Renal pelvis (tissue), 4 donors: ENCODE measurements around the gene IRS2. TPM values are rescaled to one million over a fixed set of nuclear protein-coding genes. Genes with fewer than 3 reads are reported as not detected.
"Not testable (repeated sequence)": the region's sequence is repeated elsewhere in the genome, so short reads cannot be mapped to it uniquely, and the experiment has no call there.

Experiments
- DNase-seq: peaks from one replicate; pipeline ENCODE4 v3.0.0-alpha.2; 2013
- polyA plus RNA-seq, 3 donors: library from polyadenylated mRNA; unstranded; fragments of 120-200 nt; gene quantifications; one replicate each; pipeline ENCODE4 v1.2.1, GENCODE V29; 2013; ENCODE audit not compliant: insufficient read length in 3 of 3

The IRS2 gene
- polyA plus RNA-seq, 3 donors: 11.2 to 12.3 (median 12.0) TPM

DNA sequence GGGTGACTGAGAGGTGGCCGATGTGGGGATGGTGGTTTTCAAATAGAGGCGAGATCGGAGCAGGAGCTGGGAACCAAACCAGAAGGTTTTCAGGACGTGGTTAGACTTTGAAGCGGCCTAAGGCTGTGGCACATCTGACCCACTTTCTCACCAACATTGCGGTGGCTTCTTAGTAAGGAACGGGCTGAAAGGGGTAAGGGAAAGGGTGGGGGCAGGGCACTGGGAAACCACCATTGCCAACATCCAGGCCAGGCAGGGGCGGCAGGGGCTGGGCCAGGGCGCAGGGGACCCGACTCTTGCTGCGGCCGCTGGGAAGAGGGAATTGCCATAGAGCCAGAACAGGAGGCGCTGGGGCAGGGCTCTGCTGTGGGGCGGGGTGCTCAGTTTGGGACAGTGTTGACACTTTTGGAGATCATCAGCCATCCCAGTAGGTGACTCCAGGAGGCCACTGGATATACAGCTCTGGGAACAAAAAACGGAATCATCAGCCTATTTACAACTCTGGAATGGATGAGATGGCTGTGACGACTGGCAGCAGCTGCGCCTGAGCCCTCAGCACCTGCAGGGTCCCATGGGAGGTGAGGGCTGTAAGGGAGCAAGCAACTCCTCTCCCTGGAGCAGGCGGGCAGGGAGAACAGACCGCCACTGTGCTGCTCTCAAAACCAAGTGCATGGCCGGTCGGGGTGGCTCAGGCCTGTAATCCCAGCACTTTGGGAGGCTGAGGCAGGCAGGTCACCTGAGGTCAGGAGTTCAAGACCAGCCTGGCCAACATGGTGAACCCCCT lies 52.2 kb downstream of the IRS2 start:
- DNase-seq: no peak

DNA sequence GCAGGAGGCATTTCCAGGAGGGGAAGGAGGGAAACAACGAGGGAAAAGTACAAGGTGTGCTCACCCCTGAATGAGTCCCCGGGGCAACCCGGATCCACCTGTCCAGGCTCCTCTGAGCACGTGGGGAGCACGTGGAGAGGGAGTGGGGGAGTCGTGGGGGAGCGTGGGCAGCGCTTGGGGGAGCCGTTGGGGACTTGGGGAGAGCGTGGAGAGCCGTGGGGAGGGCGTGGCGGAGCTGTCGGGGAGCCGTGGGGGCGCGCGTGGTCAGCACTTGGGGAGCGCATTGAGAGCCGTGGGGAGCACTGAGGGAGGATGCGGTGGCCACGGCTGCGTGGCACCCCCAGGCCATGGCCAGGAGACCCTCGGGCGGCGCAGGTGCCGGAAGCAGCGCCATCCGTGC lies 52.8 kb downstream of the IRS2 start:
- no peak for DNase-seq

DNA sequence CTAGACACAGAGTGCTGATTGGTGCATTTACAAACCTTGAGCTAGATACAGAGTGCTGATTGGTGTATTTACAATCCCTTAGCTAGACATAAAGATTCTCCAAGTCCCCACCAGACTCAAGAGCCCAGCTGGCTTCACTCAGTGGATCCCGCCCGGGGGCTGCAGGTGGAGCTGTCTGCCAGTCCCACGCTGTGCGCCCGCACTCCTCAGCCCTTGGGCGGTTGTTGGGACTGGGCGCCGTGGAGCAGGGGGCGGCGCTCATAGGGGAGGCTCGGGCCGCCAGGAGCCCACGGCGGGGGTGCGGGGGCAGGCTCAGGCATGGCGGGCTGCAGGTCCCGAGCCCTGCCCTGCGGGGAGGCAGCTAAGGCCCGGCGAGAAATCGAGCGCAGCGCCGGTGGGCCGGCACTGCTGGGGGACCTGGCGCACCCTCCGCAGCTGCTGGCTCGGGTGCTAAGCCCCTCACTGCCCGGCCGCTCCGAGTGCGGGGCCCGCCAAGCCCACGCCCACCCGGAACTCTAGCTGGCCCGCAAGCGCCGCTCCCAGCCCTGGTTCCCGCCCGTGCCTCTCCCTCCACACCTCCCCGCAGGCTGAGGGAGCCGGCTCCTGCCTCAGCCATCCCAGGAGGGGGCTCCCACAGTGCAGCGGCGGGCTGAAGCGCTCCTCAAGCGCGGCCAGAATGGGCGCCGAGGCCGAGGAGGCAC lies 53.8 kb downstream of the IRS2 start:
- not testable (repeated sequence) for DNase-seq

DNA sequence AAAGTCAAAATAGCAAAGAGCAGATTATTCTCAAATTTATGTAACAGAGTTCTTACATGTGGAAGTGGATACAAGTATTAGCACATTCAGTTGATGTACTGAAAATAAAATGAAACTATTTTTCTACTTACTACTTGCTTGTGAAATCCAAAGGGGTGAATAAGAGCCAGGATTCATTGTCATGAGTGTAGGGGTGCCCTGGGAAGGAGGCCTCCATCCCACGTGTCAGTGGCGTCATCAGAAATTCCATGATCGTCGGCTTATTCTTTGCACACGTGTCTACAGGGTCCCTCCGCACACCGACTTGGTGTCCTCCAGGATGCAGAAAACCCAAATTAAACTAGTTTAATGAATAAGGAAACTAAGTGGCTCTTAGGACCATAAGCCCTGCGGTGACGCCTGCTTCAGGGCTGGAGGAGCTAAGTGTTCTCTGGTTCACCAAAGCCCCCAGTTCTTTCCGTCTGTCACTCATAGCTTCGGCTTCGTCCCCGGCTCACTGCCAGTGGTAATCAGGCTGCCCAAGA lies 55.5 kb downstream of the IRS2 start:
- no peak for DNase-seq

DNA sequence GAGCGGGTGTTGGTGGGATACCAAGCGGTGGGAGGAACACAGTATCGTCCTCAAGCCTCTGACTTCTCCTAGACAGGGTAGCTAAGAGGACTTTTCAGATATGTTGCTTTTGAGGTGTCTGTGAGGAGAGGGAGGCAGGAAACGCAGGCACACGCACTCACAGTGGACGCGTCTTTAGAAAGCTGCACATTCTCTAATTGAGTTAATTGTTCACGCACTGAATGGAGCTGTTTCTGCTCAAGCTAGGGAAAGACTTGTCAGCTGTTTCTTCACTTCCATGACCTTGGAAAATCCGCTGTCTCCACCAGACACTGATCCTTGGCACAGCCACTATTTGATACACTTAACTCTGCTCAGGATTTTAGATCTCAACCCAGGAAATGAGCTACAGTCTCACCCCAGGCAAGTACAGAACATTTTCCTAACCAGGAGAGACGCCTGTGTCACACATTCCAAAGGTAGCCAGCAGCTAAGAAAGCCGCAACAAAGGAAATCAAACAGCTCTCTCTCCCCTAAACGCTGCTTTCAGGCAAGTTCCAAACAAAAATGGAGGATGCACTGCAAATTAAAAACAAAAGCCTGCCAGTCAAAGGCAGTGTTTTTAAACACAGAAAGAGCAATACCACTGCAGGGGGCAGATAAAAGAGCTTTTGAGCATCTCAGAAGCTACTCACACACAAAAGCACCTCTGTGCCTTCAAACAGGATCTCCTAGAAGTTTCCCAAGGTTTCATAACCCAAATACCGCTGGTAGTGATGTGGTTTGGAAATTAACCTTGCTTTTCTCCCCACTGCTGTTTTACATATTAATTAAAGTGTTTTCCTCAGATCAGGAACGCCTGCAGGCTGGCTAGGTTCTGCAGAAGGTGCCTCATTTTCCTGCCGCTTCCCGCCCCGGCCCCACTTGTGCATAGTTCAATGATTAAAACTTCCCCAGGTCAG lies 57.3 kb downstream of the IRS2 start:
- no peak for DNase-seq

DNA sequence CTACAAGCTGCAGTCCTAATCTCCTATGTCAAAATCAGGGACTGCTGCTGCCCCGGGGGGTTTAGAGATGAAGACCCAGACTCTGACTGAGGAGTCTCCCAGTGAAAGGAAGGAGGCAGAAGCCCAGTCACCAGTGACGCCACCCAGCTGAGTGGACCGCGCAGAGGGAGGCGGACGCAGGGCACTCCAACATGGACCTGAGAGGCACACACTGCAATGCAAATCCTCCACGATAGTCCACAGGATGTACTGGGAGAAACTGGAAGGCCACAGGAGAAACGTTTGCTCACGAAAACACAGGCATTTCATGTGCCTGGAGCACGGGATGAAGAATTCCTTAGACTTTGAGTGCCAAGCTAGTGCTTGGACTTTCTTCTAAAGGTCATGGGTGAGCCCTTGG lies 58.3 kb downstream of the IRS2 start:
- DNase-seq: no peak

DNA sequence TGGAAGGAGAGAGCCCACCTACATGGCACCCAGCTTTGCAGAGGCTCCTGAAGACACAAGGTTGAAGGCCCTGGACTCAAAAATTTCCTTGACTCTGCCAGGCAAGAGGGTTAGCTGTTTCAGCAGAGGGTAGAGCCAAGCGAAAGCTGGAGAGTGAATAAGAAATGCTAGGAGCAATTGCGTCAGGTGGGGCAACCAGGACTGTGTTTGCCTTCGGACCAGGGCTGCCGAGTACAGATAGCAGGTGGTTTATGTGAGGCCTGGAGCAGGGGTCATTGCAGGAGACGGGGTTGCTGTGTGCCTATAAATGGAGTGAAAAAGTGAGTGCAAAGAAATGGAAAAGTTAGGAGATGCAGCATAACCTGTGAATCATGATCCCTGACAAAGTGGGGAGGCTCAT lies 59.1 kb downstream of the IRS2 start:
- no peak for DNase-seq

DNA sequence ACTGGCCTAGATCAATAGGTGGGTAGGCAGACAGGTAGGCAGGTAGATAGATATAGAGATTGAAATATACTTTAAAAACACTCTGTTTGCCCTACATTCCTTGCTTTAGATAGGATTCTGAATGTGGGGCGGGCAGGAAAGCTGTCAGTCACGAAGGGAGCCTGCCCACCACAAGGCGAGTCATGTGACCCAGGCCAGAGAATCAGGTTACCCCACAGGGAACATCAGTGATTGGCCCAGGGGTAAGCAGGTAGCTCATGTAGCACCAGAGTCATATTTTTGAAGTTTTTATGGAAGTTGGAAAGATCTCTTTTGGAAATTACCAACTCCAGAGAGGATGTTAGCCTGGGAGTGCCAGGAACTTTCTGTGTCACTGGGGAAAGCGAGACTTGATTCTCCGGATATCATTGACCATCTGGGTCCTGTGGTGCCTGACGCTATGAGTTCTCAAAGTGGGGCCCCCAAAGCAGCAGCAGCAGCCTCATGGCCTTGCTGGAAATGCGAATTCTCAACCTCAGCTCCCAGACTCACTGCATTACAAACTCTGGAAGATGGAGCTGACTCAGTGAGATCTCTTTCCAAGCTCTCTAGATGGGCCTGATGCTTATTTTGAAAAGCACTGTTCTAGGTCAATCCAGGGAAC lies 60.3 kb downstream of the IRS2 start:
- DNase-seq: no peak

DNA sequence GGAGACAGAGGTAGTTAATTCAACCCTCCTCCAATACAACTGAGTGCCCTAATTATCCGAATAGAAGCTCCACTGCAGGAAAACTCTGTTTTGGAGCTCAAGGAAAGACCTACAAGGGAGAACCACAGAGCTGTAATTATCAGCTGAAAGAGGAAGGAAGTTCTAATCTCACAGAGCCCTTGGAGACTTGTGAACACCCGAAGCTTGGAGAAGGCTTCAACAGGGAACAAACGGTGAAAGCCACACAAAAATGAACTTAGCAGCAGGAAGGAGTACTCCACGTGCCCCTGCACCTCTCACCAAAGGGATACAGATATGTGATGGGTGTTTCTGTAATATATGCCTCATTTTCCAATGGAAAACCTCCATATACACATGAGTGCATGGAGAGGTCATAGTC lies 61.1 kb downstream of the IRS2 start:
- no peak for DNase-seq

DNA sequence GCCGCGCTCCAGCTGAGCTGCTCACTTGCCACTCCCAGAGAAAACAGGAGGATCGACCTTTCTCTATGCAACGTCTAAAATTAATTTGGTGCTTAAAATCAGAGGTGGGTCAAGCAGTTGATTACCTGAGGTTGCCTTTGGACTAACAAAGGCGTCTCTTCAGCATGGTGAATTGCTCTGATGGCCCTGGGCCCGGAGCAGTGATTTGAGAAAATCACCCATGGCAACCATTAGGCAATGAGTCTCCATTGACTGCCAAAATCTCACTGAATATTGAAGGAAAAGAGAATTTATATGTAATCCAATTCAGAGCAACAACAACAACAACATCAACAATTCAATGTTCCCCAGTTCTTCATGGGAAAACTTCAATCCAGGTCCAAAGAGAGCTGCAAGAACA lies 61.8 kb downstream of the IRS2 start:
- no peak for DNase-seq

DNA sequence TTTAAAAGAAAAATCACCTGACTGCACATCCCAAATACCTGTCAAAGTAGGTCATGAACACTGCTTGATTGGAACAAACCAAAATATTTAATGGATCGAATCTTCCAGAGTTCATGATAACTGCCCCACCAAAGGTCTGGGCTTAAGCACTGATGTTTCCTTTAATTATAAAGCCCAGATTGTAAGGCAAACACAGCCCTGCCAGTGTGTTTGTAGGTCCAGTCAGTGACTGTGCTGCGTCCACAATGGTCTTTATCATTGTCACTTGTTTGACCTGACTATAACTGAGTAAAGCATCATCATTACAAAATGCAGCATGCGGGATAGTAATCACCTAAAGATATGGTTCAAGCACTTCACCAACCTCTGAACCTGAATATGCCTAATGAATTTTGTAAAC lies 63.3 kb downstream of the IRS2 start:
- DNase-seq: no peak

DNA sequence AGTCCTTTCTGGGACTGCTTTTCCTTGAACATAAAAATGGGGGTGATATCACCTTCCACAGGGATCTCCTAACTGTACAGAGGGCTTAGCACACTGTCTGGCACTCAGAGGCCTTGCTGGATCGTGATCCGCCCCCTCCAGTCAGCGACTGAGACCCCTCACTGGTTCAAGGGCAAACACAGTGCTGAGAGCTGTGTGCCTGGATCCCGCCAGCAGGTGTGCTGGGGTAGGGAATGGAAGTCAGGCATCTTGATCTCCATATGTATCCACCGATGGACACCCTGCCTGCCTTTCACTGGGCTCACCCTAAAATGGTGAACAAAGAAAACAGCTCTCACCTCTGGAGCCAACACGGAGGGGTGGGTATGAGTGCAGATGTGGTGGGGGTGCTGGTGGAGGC lies 64.3 kb downstream of the IRS2 start:
- DNase-seq: no peak

DNA sequence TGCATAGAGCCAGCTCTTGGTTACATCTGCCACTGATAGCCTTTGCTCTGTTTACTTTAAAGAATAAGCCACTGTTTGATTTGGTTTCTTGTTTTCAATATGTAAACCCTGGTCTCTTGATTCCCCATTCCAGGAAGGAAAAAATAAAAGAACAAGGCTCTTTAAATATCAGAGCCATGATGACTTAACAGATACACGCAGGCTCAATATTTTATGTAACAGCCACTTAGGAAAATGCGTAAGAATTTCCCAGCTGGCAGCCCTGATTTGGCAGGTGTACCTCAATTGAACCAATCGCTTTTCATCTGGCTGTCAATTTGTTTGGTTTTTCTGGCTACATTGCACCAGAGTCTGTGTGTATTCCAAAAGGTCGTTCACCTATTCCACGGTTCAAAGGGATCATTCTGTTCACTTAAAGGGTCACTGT lies 65.6 kb downstream of the IRS2 start:
- no peak for DNase-seq

DNA sequence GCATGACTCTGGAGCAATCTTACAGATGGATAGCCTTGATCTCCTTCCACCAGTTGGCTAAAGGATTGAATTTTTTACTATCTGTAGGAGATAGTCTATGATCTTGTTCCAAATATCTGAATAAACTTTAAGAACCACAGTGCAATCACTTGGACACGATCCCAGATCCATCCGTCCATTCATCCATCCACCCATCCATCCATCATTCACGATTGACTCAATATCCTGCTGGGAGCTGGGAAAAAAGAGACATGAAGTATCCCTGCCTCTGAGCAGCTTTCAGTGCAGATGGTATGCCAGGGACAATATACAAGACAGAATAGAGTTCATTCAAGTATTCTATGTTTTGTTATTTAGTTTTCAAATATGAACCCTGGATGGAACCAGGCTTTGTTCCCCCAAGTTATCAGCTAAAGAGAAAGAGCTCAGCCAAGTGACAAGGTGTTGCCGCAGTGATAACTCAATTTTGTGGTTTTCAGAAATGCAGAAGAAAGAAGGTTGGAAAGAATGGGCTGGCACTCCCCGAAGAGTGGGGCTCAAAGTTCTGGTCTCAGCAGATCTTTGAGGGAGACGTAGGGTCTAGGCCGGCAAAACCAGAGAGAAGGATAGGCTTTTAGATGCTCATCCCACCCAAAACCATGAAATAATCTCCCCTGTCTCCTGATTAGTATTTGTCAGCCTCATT lies 66.3 kb downstream of the IRS2 start:
- DNase-seq: no peak

DNA sequence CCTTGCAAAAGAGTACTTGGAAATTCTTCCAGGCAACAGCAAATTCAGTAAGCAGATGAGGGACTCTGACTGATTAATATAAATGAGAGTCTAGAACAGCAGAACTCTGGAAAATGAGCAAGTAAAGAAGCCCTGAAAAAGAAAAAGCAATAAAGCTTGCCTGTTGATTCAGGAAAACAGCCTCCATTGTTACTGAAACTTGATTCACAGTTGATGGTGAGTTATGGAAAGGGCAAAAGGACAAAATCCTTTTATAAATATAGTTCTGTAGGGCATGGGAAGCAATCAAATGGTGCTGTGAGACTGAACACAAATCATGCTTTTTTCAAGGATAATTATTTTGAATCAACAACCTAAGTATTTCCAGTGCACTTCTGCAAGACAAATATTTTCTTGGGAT lies 67.7 kb downstream of the IRS2 start:
- DNase-seq: no peak

DNA sequence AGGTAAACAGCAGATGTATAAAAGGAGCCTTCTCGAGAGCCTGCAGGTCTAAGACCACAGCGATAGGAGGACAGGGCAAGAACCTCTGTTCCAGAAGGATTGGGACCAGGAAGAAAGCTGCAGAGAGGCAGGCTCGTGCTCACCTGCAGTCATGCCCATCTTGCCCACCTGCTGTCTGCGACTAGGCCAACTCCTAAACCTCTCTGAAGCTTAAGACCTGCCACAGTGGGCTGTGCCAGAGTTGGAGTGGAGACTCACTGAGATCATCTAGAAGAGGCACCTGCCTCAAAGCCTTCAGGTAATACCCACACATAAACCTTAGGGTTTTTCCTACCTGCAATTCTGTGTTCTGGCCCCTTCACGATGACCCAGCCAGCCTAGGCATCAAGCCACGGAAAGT lies 68.7 kb downstream of the IRS2 start:
- DNase-seq: no peak

DNA sequence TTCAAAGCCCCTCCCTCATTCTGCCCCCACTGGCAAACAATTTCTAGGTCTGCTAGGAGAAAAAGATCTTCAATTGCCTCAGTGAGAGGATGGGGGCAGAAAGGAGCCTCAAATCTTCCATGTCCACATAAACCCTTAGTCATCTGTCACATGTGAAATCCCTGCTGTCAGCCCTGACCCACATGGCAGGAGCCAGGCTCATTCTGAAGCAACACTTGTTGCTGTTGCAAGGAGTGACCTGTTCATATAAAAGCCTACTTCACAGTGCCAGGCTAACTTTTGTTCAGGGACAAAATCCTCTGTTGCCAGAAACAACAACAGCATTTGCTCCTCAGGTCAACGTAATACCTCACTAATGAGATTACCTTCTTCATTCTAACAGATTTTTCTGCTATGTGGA lies 70.5 kb downstream of the IRS2 start:
- no peak for DNase-seq

DNA sequence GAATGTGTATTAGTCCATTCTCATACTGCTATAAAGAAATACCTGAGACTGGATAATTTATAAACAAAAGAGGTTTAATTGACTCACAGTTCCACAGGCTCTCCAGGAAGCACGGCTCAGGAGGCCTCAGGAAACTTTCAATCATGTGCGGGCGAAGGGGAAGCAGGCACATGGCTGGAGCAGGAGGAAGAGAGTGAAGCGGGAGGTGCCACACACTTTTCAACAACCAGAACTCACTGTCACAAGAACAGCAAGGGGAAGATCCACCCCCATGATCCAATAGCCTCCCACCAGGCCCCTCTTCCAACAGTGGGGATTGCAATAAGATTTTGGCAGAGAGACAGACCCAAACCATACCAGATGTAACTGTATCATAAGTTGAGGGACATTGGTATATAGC lies 72.7 kb downstream of the IRS2 start:
- no peak for DNase-seq

DNA sequence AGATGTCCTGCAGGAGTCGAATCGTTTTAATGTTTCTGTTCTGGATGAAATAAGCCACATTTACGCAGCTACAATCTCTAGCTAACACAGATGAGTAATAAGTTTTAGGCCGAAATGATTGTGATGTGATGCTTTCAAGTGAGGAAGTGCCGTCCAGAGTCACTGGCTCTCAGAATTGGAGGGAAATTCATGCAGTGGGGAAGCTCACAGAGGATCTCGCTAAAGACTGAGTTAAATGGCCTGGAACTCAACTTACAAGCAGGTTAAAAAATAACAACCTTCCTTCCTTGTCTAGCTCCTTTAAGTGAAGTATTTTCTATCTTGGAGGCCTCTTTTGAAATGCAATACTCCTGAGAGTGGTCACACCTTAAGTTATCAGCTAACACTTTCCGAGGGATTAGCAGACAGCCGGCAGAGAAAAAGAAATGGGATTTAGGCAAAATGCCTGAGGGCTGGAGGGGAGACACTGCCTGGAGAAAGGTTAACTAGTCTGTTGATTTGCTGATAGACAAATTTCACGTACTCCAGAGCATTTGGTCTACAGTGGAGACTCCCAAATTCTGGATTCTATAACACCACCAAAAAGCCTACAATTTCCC lies 74.2 kb downstream of the IRS2 start:
- no peak for DNase-seq

DNA sequence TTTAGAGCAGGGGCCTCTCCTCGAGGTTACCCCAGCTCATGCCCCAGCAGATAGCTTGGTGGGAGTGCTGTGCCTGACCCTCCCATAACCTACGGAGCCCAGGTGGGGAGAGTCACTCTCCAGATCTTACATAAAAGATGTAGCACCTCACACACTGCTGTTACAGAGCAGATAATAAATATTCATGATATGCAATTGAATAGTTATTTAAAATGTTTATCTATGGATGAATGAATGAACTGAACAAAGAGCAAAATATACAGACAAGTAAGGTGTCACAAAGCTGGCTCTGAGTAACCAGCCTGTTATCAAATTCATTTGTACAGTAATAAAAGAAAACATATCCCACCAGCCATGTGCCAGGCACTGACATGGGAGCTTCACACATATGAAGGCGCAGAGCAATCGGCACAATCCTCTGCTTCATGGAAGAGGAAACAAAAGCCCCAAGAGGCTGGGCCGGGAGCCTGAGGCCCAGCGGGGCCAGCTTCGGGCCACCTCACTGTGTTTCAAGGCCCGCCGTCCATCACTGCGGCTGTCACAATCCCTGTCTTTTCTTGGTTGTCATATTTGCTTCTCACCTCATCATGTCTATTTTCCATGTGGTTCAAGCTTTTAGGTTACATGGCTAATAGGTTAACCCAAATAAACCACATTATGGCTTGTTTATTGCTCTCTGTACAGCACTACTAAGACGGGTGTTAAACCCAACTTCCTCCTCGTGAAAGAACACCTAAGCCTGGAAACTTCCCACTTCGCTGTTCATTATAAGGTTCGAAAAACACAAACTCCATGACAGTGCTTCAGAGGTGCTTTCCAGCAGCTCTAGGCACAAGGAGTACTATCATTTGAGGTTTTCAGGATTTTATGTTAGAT lies 78.4 kb downstream of the IRS2 start:
- no peak for DNase-seq
